GM12801 (cell line): ENCODE results near the gene REEP1.

Experiments
- TF ChIP-seq, protein P1 (sequence below): IDR thresholded peaks from one replicate; pipeline ENCODE4 v1.5.1; 2011; ENCODE audit warnings: control low read depth; ENCODE audit not compliant: insufficient read length; ENCODE audit errors: extremely low read depth

The REEP1 gene

DNA sequence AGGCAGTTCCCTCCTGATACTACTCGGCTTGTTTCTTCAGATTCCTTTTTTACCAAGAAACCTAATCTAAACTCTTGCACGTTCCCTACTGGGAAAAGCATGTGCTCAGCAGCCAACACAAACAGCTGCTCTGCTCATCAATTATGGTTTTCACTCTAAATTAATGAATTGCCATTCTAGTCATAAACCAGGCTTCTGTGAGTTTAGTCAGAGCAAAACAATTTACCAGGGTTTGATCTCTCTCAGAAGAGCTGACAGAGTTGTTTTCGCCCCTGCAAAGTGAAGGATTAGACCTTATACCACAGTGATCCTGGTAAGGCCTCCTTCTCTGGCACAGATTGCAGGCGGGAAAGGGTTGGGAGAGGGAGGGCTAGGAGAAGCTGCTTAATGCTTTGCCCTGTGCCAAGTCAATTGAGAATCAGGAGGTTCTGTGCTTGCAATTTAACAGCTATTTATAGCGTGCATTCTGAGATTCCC lies 57.2 kb downstream of the REEP1 start:
- TF ChIP-seq, protein P1, sequence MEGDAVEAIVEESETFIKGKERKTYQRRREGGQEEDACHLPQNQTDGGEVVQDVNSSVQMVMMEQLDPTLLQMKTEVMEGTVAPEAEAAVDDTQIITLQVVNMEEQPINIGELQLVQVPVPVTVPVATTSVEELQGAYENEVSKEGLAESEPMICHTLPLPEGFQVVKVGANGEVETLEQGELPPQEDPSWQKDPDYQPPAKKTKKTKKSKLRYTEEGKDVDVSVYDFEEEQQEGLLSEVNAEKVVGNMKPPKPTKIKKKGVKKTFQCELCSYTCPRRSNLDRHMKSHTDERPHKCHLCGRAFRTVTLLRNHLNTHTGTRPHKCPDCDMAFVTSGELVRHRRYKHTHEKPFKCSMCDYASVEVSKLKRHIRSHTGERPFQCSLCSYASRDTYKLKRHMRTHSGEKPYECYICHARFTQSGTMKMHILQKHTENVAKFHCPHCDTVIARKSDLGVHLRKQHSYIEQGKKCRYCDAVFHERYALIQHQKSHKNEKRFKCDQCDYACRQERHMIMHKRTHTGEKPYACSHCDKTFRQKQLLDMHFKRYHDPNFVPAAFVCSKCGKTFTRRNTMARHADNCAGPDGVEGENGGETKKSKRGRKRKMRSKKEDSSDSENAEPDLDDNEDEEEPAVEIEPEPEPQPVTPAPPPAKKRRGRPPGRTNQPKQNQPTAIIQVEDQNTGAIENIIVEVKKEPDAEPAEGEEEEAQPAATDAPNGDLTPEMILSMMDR = no peak

DNA sequence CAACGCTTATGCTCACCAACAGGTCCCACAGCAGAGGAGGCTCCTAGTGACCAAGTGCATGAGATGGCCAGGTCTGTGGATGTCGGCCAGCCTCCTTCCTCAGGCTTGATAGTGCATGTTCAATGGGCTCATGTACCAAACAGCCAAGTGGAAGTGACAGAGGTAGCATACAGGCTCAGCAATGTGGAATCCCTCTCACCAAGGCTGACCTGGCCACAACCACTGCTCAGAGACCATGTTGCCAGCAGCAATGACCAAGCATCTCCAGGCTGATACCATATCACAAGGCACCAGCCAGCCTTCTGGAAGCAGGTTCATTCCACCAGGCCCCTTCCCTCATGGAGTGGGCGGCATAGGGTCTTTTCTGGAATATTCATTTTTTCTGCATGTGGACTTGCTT lies 61.5 kb downstream of the REEP1 start:
- TF ChIP-seq, protein P1 = no peak

DNA sequence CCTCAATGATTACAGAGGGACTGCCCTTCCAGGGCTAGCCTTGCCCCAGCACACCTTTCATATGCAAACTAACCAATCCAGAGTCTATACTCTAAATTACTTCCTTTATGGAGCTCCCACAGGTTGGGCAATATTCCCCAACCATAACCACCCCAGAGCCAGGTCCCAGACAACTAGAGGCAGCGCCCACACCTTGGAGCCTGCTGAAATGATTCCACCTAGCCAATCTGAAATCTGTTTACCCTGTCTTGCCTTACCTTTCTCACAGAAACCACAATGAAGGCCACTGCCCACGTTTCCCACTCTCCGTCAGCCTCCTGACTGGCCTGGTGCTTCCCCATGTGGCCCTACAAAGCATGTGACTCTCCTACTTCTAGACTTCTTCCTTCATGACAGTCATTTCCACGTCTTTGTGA lies 62.0 kb downstream of the REEP1 start:
- TF ChIP-seq, protein P1 = no peak

DNA sequence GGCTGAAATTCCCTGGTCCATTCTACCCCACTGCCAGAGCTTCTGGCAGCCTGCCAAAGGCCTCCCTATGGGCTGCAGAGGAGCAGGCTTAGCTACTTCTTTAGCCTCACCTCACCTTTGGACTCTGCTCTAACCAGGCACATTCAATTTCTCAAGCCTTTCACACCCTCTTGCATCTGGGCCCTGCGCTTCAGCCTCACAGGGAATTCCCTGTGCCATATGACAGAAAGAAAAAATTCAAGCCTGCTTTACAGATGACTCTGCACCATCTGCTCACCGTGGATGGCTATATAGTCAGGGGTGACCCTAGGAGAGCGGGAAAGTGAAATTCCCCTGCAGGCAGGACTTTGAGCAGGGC lies 62.5 kb downstream of the REEP1 start:
- TF ChIP-seq, protein P1 = no peak

DNA sequence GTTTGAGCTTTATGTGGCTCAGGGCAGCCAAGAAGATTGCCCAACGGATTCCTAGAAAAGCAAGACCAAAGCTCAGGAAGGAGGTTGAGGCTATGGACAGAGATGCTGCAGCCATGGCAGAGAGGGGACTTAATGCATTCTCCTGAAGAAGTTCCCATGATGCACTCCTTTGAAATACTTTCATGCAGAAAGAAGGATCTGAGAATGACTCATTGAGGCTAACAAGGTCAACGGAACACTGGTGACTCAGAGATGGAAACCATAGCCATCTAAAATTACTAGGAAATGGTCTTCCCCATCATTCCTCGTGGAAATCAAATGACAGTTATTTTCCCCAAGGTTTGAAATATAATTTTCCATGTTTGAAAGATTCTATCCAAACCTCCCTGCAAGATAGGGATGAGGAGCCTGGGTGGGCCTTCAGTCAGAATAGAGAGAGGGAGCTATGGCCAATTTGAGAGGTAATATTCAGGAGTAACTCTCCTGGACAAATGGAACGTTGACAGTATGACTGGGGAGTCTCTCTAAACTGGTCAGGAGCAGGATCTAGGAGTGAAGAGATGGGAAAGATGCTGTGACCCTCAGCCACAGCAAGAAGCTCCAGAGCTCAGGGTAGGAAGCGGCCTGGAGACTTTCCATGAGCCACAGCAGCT lies 63.0 kb downstream of the REEP1 start:
- TF ChIP-seq, protein P1 = no peak

DNA sequence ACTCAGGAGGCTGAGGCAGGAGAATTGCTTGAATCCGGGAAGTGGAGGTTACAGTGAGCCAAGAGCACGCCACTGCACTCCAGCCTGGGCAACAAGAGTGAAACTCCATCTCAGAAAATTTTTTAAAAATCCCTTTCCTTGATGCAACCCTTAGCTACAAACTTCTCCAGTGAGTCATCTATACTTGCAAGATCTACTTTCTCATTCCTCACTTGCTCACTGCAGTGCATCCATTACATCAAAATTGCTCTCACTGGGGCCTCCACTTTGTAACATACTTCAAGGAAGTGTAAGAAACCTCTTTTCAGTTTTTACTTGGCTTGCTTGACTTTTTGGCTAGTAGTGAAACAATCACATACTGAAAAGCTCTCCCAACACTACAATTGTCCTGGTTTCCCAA lies 65.3 kb downstream of the REEP1 start:
- TF ChIP-seq, protein P1 = no peak

DNA sequence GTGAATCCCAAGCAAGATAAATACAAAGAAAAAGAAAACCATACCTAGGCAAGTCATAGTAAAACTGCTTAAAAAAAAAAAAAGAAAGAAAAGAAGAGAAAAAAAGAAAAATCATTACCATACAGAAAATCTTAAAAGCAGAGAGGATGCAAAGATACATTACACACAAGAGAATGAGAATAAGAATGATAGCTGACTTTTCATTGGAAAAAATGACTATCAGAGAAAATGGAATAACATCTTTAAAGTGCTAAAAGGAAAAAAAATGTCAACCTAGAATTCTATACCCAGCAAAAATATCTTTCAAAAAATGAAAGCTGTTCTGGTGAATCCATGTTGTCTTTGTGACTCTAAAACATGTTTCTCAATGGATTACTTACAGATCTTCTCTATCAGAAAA lies 66.2 kb downstream of the REEP1 start:
- TF ChIP-seq, protein P1 = no peak

DNA sequence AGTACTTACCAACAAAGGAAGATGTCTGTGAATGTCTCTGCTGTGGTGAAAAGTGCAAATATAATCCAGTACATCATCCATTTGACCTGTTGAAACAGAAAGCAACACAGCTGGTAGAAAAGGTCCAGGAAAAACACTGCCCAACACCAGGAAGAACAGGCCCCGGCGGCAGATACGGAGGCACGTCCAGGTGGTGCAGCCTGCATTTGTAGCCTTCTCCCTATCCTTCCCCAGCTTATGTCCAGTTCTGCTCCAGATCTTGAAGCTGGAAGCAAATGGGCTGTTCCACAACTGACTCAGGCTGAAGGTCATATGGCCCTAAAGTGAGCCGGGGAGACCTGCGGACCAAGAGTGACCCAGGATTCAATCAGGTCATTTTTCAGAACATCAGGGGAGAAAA lies 73.5 kb downstream of the REEP1 start:
- TF ChIP-seq, protein P1 = no peak
